ENCODE data around the gene SNX21.
"Not testable (repeated sequence)": the region's sequence is repeated elsewhere in the genome, so short reads cannot be mapped to it uniquely, and the experiment has no call there.

Gene SNX21

DNA sequence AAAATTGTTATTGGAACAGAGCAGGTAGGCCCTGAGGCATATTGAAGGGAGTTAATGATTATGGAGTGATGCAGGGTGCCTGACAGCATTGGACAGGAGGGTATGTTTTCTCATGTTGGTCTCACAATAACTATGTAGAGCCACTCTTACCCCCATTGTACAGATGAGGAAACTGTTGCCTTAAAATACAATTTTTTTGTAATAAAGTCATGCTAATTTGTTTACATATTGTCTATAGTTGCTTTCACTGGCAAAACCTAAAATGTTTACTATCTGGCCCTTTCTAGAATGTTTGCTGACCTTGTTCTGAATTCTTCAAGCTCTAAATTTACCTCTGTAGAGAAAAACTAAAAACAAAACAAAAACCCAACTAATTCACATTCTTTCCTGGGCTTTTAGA is 17.9 kb downstream of the SNX21 start:
- DNase-seq, result no peak

DNA sequence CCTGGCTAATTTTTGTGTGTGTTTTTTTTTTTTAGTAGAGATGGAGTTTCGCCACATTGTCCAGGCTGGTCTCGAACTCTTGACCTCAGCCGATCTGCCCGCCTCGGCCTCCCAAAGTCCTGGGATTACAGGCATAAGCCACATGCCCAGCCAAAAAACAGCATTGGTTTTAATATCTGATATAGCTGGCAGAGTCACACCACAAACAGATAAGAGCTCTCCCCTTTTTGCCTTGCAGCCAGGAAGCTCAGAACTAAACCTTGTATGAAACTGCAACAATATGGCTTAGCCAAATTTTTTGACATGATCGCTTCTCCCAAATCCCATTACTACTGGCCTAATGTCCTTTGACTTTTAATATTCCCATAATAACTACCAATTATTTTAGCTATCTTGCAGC is 18.7 kb downstream of the SNX21 start:
- DNase-seq, result no peak

- DNase-seq, result no peak
These were observed 19.9 kb downstream of the SNX21 start for GRCh38 chr20:45853484-45853883.

GRCh38 chr20:45857114-45857881 is 23.7 kb downstream of the SNX21 start, which contains the start of the genes ACOT8 and ZSWIM3:
Gene ACOT8, minus strand, starts transcription at chr20:45857392. Its CDS starts 77 bp downstream, at chr20:45857315.
Gene ZSWIM3, plus strand, starts transcription at chr20:45857614. Its CDS starts 212 bp downstream, at chr20:45857826.
- no peak for DNase-seq

GRCh38 chr20:45857882-45858216 is 24.2 kb downstream of the SNX21 start:
- DNase-seq, result no peak

DNA sequence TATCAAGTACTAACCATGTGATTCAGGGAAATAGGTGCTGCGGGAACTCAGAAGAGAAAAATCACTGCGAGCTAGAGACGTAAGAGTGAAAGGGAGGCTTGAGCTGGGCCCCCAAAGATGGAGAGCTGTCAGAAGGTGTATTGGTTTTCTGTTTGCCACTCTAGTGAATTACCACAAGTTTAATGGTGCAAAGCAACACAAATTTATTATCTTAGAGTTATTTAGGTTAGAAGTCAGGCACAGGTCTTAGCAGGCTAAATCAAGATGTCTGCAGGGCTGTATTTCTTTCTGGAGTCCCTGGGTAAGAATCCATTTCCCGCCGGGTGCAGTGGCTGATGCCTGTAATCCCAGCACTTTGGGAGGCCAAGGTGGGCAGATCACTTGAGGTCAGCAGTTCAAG is 26.3 kb downstream of the SNX21 start:
- no peak for DNase-seq

GRCh38 chr20:45860560-45861220 is 27.1 kb downstream of the SNX21 start:
- DNase-seq, result no peak

- no peak for DNase-seq
These were observed 27.8 kb downstream of the SNX21 start for GRCh38 chr20:45861221-45862075.

- DNase-seq, result no peak
These were observed 30.2 kb downstream of the SNX21 start for GRCh38 chr20:45863543-45864470.

DNA sequence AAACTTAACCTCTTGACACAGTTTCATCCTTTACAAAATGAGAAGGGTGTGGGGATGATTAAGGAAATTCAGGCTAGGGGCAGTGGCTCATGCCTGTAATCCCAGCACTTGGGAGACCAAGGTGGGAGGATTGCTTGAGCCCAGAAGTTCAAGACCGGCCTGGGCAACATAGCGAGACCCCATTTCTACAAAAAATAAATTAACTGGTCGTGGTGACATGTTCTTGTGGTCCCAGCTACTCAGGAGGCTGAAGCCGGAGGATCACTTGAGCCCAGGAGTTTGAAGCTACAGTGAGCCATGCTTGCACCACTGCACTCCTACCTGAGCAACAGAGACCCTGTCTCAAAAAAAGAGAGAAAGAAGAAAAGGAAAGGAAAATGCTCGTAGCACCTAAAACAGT is 32.9 kb downstream of the SNX21 start:
- DNase-seq, result no peak

- DNase-seq, result no peak
These were observed 33.7 kb downstream of the SNX21 start for GRCh38 chr20:45867136-45867818.

DNA sequence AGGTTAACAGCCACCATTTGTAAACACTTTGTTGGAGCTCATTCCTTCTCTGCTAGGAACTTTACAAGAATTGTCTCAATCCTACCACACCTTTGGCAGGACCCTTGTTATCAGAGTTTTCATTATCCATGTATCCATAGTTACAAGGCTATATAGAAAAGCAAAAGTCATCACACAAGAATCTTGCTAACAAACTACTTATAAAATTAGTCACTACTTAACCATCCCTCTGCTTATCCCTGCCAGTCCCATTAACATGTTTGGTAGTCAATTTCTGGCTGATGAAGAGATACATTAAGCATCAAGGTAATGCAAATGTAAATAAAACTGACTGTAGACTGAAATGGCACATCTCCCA is 34.2 kb downstream of the SNX21 start:
- DNase-seq, result no peak

DNA sequence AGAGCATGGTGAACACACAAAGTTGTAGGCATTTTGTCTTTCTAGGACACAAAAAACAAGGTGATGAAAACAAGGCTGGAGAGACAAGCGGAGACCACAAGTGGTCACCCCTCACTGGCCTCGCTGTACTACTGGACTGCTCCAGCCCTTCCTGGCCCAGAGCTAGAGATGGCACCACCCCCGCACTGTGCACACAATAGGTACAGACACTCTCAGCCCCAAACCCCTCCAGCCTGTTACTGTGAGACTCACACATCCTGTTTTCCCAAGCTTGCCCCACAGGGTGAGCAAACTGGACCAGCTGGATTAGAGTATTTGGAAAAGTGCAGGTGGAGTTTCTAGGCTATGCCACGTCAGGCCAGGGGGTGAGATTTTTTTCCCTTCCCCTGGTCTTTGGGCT is 39.0 kb downstream of the SNX21 start:
- no peak for DNase-seq

DNA sequence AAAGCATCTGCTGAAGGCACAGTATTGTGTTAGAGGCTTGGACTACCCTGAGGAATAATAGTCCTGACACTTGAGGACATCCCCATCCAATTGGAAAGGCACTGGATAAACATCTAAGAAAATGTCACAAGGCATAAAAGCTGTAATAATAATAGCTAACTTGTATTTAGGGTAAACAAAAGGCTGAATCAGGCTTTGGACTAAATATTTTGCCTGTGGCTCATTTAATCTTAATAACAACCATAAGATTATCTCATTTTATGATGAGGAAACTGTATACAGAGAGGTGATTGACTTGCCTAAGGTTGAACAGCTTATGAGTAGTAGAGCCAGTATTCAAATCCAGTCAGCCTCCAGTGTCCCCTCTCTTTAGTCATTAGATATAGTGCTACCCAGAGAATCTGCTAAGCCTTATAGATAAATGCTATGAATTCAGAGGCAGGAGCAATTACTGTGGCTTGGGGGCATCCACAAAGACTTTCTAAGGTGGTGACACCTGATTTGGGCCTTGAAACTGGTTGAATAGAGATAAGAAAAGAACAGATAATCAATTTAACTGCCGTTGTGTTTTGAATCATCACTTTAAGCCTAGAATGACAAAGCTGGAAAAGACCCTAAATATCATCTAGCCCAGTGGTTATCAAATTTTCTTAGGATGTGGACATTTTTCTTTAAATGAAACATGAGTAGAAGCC is 40.0 kb downstream of the SNX21 start:
- DNase-seq, result no peak

DNA sequence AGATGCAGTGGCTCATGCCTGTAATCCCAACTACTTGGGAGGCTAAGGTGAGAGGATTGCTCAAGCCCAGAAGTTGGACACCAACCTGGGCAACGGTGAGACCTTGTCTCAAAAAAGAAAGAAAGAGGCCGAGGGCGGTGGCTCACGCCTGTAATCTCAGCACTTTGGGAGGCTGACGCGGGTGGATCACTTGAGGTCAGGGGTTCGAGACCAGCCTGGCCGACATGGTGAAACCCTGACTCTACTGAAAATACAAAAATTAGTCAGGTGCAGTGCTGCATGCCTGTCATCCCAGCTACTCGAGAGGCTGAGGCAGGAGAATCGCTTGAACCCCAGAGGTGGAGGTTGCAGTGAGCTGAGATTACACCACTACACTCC is 40.5 kb downstream of the SNX21 start:
- DNase-seq, result not testable (repeated sequence)

DNA sequence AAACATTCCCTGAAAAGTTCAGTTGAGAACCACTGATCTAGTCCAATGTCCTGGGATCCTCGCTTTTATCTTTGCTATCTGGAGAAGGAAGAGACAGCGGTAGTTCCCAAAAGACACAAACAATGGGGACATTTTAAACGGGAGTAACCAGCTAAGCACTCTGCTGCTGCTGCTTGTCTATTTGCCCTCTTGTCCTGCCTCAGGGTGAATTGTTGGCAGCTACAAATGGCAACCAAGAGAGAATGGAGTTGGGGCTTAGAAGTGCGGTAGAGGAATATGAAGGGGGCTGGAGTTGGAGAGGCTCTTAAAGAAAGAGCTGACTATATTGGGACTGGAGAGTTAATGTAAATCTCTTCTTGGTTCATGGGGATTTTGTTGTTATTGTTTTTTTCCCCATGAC is 41.0 kb downstream of the SNX21 start:
- no peak for DNase-seq

DNA sequence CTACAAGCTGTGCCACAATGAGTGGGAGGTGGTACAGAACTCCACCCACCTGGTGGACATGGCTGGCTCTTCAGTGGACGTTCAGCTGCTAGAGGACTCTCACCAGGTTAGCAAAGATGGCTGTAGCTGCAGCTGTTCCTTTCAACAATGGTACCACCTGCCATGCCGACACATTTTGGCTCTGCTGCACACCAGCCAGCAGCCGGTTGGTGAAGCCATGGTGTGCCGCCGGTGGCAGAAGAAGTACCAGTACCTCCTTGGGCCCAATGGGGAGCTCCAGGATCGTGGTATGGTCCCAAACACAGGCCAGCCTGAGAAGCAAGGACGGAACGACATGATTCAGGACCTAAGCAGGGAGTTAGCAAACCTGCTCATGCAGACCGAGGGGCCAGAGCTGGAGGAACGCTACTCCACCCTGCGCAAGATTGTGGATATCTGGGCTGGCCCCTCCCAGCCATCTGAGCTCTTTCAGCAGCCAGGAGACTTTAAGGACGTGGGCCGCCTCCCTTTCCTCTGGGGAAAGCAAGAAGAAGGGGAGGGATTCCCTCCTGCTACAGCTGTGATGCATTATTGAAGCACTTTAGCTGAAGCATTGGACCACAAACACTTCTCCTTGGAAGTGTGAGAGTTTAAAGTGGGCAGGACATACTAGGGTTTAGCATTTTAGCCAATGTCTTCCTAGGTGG is 44.6 kb downstream of the SNX21 start:
- no peak for DNase-seq

DNA sequence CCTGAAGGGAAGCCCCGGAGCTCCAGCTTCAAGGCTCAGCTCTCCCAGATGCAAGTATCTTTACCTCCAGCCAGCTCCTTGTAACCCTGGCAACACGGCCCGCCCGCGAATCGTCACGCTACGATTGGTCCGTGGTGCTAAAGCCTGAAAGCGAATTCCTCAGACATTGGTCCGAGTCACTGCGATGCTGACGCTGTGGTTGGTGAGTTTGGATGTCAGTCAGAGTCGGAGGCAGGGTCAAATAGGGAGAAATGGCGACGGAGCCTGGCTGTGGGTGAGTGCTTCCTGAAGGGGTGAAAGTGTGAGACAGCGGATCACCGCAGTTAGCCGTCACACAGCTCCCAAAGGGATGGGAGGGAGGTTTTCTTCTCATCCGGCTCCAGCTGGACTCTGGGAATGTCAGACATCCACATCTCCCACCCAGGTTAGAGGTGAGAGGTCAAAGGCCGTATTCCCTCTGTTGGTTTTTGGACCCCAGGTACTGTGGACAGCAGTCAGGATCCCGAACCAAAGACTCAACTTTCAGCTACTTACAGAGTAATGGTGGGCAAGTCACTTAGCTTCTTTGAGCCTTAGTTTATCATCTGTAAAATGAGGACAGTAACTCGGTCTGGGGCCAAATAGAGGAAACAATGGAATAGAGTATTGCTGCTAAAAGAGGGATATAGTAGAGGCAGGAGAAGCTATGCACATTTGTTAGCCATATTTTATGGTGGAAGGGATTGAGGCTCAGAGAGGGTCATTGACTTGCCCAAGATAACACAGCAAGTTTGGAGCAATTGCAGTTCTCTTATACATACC is 47.6 kb downstream of the SNX21 start, which contains the start of gene ZSWIM1:
Gene ZSWIM1 (plus strand): TSS at position 240 of the 801 bp plus-strand sequence. CDS start 1,366 bp downstream, outside the sequence.
- DNase-seq, result no peak

DNA sequence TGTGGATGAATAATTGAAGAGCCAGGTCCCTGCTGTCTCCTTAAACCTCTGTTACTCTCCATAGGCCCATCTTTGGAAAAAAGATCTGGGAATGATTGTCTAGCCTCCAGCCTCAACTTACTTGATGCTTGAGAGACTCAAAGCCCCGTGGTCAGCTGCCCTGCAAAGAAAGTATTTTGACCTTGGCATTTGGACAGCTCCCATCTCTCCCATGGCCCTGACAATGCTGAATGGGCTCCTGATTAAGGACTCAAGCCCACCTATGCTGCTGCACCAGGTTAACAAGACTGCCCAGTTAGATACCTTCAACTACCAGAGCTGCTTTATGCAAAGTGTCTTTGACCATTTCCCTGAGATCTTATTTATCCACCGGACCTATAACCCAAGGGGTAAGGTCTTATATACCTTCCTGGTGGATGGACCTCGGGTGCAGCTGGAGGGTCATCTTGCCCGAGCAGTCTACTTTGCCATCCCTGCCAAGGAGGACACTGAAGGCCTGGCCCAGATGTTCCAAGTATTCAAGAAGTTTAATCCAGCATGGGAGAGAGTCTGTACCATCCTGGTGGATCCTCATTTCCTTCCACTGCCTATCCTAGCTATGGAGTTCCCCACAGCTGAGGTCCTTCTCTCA is 49.0 kb downstream of the SNX21 start:
- no peak for DNase-seq
